ENCODE data around the gene ELL. TPM values are rescaled to one million over a fixed set of nuclear protein-coding genes. Genes with fewer than 3 reads are reported as not detected.

ELL gene
- total RNA-seq (2021) = 15.5 and 17.0 TPM in 2 replicates
- long read RNA-seq, full-length matches to known transcripts = 83 of 118 reads
- long read RNA-seq, partial matches to known transcripts = 20 of 118 reads
- long read RNA-seq, other reads (novel, unspliced or antisense) = 15 of 118 reads

DNA sequence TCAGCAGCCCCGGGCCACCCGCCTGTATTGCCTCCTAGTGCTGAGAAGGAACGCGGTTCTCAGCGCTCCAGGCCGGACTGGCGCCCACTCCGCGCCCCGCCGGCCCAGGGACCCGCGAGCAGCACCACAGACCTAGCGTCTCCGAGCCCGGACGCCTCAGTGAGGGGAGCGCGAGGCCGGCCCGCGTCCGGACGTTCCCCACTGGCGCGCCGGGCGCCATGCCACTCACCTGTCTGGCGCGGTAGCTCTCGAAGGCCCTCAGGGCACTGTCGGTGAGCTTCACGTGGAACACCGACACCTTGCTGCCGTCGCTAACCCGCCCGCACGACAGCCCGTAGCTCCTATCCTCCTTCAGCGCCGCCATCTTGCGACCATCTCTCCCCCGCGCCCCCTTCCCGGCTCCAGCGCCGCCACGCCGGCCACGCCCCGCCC lies at the start of gene ELL:
Gene ELL (minus strand): TSS at position 379 of the 432 bp plus-strand sequence. CDS start 15 bp downstream, at position 364.
- WGBS (ENCODE audit: extremely low coverage, insufficient read length, low lambda C conversion rate) = no CpG with 5 or more reads among the region's 52 CpGs
- H3K79me1 ChIP-seq (ENCODE audit: insufficient read depth, low read depth, low read length, poor library complexity, severe bottlenecking) = peaks cover 4% of the 10 kb centered on the region
- no peak within 1 kb of the TSS for H4K91ac ChIP-seq (ENCODE audit: insufficient read length, low read depth, low read length)
- H2BK20ac ChIP-seq (ENCODE audit: low read depth, low read length, poor library complexity, severe bottlenecking) = no peak within 1 kb of the TSS
- H4K8ac ChIP-seq (replicated peaks; ENCODE audit: insufficient read length, low read depth, low read length) = no peak within 1 kb of the TSS
- H3K4me3 Mint-ChIP-seq = peak within 1 kb of the TSS; percentile 92 to 96
- no peak within 1 kb of the TSS for H3K23ac ChIP-seq (ENCODE audit: insufficient read length, low read depth, low read length)
- no peak within 1 kb of the TSS for H3K27ac ChIP-seq (ENCODE audit: insufficient read length, low read depth, low read length)
- no peak within 1 kb of the TSS for H2AK5ac ChIP-seq (ENCODE audit: insufficient read length, low read length)
- H3K18ac ChIP-seq (ENCODE audit: insufficient read length, low read depth, low read length) = peak within 1 kb of the TSS; percentile 95
- H3K14ac ChIP-seq (ENCODE audit: insufficient read depth, low read length) = peak within 1 kb of the TSS; percentile 98
- H3K23me2 ChIP-seq (ENCODE audit: insufficient read length, low read depth, low read length, poor library complexity, severe bottlenecking) = peaks cover 12% of the 10 kb centered on the region
- H2BK5ac ChIP-seq (ENCODE audit: insufficient read length, low read length) = no peak within 1 kb of the TSS
- peaks cover 3% of the 10 kb centered on the region; the same call in 1 of the 2 replicates for H3K4me1 ChIP-seq (ENCODE audit: insufficient read depth, low read length)
- H3K79me2 ChIP-seq (ENCODE audit: insufficient read depth, low read length) = peaks cover 14% of the 10 kb centered on the region
- no peaks in the 10 kb centered on the region for H3K27me3 ChIP-seq (ENCODE audit: insufficient read depth, low read length)
- no peak within 1 kb of the TSS for H2AFZ ChIP-seq (ENCODE audit: low read length)
- peaks cover 16 to 17% of the 10 kb centered on the region in 2 experiments for H3K4me1 Mint-ChIP-seq
- H3K4me2 ChIP-seq (ENCODE audit: insufficient read depth, insufficient read length, low read length) = peak within 1 kb of the TSS; percentile 99
- no peak within 1 kb of the TSS for H4K5ac ChIP-seq (ENCODE audit: insufficient read length, low read depth, low read length)
- H3K4ac ChIP-seq (ENCODE audit: low read depth, low read length) = no peak within 1 kb of the TSS
- no peak within 1 kb of the TSS for H3T11ph ChIP-seq (ENCODE audit: low read length)
- H2BK12ac ChIP-seq (ENCODE audit: insufficient read length, low read depth, low read length) = no peak within 1 kb of the TSS
- H4K20me1 ChIP-seq (ENCODE audit: control insufficient read depth, insufficient read depth, insufficient read length) = no peaks in the 10 kb centered on the region
- H2BK15ac ChIP-seq (ENCODE audit: low read depth, low read length) = peak within 1 kb of the TSS; percentile 25; the same call in 1 of the 2 replicates
- H3K9me3 Mint-ChIP-seq = no peaks in the 10 kb centered on the region
- TF ChIP-seq, protein P1, sequence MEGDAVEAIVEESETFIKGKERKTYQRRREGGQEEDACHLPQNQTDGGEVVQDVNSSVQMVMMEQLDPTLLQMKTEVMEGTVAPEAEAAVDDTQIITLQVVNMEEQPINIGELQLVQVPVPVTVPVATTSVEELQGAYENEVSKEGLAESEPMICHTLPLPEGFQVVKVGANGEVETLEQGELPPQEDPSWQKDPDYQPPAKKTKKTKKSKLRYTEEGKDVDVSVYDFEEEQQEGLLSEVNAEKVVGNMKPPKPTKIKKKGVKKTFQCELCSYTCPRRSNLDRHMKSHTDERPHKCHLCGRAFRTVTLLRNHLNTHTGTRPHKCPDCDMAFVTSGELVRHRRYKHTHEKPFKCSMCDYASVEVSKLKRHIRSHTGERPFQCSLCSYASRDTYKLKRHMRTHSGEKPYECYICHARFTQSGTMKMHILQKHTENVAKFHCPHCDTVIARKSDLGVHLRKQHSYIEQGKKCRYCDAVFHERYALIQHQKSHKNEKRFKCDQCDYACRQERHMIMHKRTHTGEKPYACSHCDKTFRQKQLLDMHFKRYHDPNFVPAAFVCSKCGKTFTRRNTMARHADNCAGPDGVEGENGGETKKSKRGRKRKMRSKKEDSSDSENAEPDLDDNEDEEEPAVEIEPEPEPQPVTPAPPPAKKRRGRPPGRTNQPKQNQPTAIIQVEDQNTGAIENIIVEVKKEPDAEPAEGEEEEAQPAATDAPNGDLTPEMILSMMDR (conservative IDR thresholded peaks at IDR 0.05) = no peak; the same call in 2 of the 3 replicates
- H3K36me3 Mint-ChIP-seq (ENCODE audit: insufficient read depth in 1 of 3, low read depth in 3 of 3) = no peaks in the 10 kb centered on the region
- H3K56ac ChIP-seq (ENCODE audit: insufficient read length, low read depth, low read length) = no peak within 1 kb of the TSS
- DNase-seq = no peak
- no peak within 1 kb of the TSS for H2BK120ac ChIP-seq (ENCODE audit: low read depth, low read length, poor library complexity, severe bottlenecking)
- H3K9ac ChIP-seq (ENCODE audit: extremely low read depth, insufficient read length, low read length) = peak within 1 kb of the TSS; percentile 88
- peak within 1 kb of the TSS; percentile 48 to 96 (median 77); a peak in 4 of 7 replicates for H3K27ac Mint-ChIP-seq
- H3K27me3 Mint-ChIP-seq (ENCODE audit: low read depth) = no peaks in the 10 kb centered on the region
- no peaks in the 10 kb centered on the region for H3K9me3 ChIP-seq (ENCODE audit: control insufficient read depth, low read depth, low read length)
